HG03342 (cell line): Measurements from ENCODE around the gene PHAX.
"Not testable (repeated sequence)": the region's sequence is repeated elsewhere in the genome, so short reads cannot be mapped to it uniquely, and the experiment has no call there.

ENCODE experiments used
- ATAC-seq: cut with Tn5 transposase; IDR thresholded peaks from one replicate; pipeline ENCODE4 v1.9.1; 2021; ENCODE audit warnings: mild to moderate bottlenecking, moderate library complexity; ENCODE audit not compliant: unreplicated experiment

The PHAX gene

DNA sequence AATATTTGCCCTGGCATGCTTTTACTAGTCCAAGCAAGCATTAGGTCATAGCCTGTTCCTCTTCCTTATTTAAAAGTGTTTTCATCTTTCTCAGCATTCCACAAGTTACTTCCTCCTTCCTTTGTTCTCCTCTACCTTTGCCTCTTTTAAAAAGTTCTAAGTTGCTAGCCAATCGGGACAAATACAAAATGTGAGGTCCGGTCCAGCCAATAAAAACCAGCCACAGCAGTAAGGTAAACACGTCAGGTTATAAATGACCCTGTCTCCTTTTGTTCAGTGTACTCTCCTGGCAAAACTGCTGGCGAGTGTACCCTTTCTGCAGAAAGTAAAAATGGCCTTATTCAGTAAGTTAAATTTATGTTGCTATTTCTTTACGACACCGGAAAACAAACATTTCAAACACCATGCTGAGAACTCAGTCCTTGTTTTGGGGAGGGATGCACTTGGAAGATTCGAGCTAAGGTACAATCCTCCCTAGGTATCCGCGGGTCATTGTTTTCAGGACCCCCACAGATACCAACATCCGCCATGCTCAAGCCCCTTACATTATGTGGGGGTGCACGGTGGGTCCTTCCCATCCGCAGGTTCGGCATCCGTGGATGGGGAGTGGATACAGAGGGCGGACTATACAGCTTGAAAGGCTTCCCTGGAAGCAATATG lies 646 bp upstream of the PHAX start:
- not testable (repeated sequence) for ATAC-seq

DNA sequence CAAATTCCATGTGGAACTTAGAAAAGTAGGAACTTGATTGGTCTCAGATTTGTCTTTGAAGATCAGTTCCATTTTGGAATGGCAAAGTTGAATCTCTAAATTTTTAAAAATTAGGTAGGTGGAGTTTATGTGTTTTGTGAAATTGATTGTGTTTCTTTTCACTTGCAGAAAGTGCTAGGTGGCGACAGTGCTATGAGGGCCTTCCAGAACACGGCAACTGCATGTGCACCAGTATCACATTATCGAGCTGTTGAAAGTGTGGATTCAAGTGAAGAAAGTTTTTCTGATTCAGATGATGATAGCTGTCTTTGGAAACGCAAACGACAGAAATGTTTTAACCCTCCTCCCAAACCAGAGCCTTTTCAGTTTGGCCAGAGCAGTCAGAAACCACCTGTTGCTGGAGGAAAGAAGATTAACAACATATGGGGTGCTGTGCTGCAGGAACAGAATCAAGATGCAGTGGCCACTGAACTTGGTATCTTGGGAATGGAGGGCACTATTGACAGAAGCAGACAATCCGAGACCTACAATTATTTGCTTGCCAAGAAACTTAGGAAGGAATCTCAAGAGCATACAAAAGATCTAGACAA lies 2.8 kb downstream of the PHAX start:
- ATAC-seq = no peak

DNA sequence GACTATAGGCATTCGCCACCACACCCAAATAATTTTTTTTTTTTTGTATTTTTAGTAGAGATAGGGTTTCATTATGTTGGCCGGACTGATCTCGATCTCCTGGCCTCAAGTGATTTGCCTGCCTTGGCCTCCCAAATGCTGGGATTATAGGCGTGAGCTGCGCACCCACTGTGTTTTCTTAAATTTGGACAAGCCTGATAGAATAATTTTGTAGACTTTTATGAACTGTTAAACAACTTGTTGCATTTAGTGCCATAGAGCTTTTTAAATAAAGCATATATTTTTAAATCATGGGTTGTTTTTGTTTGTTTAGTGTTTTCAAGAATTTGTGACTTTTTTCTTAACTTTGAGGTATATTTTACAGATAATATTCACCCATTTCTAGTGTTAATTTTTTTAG lies 4.8 kb downstream of the PHAX start:
- no peak for ATAC-seq

DNA sequence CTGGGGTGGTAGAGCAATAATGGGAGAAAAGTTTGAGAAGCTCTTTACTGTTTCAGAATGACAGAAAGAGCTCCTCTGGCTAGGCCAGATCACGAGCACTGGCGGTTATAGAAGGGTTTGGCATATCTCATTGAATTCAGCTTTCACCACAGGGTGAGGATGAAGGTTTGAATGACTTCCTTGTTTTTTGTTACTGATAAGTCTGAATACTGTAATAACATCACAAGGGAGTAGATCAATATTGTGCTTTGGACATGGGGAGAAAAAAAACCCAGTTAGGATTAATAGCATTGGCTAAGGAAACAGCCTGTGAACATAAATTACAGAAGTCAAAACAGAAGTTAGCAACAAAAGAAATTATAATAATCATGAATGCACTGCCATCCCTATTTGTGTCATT lies 9.4 kb downstream of the PHAX start:
- no peak for ATAC-seq

DNA sequence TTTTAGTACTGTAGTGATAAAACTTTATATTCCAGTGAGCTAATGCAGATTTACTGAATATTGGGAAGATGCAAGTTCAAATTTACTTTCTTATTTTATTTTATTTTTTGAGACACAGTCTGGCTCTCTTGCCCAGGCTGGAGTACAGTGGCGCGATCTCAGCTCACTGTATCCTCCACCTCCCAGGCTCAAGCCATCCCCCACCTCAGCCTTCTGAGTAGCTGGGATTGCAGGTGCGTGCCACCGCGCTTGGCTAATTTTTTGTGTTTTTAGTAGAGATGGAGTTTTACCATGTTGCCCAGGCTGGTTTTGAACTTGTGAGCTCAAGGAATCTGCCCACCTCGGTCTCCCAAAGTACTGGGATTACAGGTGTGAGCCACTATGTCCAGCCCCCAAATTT lies 9.9 kb downstream of the PHAX start:
- ATAC-seq = no peak

DNA sequence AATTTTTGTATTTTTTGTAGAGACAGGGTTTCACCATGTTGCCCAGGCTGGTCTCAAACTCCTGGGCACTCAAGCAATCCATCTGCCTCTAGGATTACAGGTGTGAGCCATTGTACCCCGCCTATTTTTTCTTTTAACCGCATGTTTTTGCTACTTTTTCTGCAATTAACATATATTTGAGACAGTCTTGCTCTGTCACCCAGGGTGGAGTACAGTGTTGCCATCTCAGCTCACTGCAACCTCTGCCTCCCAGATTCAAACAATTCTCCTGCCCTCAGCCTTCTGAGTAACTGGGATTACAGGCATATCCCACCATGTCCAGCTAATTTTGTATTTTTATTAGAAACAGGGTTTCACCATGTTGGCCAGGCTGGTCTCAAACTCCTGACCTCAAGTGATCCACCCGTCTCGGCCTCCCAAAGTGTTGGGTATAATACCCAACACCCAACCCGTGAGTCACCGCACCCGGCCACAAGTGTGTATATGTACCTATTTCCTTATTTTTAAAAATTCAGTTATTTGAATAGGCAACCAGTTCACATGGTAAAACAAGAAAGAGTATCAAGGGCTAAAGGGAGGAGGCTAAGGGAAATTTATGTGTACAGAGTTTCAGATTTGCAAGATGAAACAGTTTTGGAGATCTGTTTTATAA lies 13.3 kb downstream of the PHAX start:
- ATAC-seq = no peak

DNA sequence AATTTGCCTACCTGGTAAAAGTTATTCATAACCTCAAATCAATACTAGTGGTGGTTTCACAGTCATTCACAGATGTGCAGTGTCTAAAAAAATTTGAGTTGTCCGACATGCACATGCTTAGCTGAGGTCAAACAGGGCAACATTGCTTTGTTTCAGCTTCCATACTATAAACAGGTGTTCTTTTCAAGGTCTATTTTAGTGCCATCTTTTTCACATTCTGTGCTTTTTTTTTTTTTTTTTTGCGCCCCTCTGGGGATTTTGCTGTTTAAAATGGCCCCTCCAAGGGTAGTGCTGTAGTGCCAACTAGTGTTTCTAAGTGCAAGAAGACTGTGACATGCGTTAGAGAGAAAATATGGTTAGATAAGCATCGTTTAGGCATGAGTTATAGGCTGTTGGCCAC lies 14.5 kb downstream of the PHAX start:
- ATAC-seq = peak; percentile 94

DNA sequence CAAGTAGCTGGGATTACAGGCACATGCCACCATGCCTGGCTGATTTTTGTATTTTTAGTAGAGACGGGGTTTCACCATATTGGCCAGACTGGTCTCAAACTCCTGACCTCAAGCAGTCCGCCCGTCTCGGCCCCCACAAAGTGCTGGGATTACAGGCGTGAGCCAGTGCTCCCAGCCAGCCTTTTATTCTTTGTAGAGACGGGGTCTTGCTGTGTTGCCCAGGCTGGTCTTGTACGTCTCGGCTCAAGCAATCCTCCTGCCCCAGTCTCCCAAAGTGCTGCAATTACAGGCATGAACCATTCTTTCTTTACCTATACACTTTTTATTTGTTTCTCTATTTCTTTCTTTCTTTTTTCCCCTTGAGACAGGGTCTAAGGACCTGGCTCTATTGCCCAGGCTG lies 16.9 kb downstream of the PHAX start:
- not testable (repeated sequence) for ATAC-seq

DNA sequence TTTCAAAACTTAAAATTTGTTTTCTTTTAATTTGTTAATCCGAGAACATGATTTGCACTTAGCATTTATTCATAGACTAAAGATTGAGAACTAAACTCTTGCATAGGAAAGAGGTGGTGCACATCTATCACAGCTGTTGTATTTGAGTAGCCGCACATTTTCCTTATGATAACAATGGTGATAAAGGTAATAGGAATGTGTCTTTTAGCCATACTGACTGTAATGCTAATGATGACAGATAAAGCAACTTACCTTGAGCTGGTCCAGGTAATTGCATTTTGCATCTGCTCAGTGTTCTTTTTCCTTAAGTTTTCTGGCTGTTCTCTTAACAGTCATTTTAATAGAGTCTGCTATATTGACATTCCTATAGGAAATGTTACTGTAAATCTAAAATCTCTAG lies 19.0 kb downstream of the PHAX start:
- no peak for ATAC-seq

DNA sequence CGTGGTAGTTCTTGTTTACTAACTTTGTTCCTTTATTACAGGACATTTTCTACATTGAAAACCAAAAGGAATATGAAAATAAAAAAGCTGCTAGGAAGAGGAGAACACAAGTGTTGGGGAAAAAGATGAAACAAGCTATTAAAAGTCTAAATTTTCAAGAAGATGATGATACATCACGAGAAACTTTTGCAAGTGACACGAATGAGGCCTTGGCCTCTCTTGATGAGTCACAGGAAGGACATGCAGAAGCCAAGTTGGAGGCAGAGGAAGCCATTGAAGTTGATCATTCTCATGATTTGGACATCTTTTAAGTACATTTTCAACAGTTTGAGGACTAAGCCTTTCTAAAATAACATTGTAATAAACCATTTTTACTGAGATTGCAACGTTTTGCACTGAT lies 23.8 kb downstream of the PHAX start:
- no peak for ATAC-seq

DNA sequence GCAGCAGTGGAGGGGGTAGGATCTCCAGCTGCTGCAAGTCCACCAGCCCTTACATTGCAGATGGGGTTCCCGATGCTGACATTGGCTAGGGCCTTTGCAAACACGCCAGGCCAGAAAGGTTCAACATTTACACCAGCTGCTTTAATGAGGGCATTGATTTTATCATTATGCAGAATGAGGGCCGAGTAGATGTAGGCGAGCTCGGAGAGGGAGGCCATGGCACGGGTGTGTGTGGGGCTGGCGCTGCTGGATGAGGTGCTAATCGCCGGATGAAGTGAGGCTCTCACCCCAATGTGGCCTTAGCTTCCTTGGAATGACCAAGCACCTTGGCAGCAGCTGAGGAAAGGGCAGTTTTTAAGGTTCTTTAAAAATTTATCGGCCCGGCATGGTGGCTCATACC lies 27.4 kb downstream of the PHAX start:
- no peak for ATAC-seq

DNA sequence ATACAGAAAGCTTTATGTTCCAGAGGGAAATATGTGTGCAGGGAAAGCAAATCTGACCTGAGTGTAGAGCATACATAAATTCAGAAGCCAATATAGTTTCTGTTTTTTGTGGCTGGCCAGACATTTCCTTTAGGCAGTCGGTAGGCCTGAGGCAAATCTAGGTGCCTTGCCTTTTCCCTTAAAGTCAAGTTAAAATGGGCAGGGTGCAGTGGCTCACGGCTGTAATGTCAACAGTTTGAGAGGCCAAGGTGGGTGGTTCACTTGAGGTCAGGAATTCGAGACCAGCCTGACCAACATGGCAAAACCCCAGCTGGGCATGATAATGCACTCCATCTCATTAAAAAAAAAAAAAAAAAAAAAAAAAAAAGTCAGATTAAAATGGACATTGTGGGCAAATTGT lies 31.2 kb downstream of the PHAX start:
- ATAC-seq = no peak

DNA sequence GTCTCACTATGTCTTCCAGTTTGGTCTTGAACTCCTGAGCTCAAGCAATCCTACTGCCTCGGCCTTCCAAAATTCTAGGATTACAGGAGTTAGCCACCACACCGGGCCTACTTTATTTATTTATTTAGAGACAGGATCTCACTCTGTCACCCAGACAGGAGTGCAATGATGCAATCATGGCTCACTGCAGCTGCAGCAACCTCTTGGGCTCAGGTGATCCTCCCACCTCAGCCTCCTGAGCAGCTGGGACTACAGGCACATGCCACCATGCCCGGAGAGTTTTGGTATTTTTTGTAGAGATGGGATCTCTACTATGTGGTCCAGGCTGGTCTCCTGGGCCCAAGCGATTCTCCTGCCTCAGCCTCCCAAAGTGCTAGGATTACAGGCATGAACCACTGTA lies 32.8 kb downstream of the PHAX start:
- no peak for ATAC-seq

DNA sequence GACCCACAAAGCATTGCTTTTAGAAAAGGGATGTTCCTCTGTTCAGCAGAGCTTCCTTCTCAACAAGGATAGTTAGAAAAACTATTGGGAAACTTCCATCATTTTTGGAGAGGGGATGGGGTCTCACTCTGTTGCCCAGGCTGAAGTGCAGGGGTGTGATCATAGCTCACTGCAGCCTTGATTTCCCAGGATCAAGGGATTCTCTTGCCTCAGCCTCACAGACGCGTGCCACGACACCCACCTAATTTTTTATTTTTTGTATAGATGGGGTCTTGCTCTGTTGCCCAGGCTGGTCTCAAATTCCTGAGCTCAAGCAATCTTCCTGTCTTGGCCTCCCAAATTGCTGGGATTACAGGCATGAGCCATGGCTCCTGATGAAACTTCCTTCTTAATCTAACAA lies 34.8 kb downstream of the PHAX start:
- no peak for ATAC-seq

DNA sequence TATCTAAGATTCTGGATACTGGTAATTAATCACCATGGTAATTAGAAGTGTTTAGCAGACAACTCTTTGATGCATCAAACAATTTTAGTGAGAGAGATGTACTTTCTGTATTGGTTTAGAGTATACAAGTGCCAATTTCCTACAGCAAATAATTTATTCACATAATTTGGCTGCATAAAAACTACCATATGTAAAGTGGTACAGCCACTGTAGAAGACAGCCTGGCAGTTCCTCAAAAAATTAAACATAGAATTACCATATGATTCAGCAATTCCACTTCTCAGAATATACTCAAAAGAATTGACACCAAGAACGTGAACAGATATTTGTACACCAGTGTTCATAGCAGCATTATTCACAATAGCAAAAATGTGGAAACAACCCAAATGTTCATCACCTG lies 36.2 kb downstream of the PHAX start:
- ATAC-seq = no peak

DNA sequence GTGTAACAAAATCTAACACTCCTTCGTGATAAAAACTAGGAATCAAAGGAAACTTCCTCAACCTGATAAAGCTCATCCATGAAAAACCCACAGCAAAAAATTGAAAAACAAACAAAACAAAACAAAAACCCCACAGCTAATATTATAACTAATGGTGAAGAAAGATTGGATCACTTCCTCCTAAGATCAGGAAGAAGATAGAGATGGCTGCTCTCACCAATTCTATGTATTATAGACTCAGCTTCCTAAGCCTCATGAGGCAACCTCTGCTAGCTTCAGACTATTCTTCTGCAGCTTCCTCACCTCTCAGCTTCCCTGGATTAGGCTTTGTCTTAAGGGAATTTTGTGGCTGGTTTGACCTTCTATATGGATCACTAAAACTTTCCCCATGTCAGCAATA lies 40.1 kb downstream of the PHAX start:
- peak; percentile 28 for ATAC-seq

DNA sequence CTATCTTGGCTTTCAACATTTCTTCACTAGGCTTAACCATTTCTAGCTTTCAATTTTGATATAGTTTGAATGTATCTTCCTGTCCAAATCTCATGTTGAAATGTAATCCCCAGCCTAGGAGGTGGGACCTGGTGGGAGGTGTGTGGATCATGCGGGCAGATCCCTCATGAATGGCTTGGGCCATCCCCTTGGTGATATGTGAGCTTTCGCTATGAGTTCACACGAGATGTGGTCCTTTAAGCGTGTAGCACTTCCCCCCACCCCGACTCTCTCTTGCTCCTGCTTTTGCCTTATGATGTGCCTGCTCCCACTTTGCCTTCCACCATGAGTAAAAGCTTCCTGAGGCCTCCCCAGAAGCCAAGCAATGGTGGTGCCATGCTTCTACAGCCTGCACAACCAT lies 40.6 kb downstream of the PHAX start:
- peak; percentile 55 for ATAC-seq

DNA sequence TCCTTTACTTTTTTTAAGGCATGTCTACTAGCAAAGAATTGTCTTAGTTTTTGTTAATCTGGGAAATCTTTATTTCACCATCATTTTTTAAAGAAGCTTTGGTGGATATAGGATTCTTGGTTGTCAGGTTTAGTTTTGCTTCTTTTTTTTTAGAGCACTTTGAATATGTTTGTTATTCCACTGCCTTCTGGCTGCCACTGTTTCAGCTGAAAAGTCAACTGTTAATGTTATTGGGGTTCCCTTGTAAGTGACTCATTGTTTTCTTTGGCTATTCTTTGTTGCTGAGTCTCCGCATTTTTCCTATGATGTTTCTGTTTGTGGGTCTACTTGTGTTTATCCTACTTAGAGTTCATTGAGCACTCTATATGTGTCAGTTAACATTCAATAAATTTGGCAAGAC lies 44.4 kb downstream of the PHAX start:
- ATAC-seq = no peak

DNA sequence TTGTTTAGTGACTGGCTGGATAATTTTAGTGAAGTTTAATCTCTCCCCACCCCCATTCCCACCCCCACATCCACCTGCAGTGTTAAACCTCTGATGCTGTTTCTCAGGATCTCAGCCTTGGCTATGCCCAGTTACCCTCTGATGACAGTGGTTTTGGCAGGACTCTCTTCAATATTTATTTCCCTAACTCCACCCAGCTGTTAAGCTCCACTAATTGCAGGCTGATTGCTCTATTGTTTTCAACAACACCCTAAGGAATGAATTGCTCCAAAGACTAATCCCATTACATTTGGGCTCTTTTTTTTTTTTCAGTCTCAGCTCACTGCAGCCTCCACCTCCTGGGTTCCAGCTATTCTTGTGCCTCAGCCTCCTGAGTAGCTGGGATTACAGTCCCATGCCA lies 46.3 kb downstream of the PHAX start:
- ATAC-seq = no peak

DNA sequence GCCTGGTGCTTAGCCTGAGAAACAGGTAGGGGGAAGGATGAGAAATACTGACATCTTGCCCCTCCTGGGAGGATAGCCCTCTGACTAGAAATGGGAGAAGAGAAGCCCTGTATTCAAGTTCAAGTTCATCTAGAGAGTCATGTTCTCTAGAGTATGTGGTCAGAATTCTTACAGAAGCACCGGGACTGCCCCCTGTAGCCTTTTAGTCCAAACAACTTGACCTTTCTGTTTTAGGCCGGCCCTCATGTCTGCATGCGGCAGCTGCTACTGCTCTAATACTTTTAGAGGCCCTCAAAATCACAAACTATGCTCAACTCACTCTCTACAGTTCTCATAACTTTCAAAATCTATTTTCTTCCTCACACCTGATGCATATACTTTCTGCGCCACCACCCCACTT lies 47.7 kb downstream of the PHAX start:
- no peak for ATAC-seq

DNA sequence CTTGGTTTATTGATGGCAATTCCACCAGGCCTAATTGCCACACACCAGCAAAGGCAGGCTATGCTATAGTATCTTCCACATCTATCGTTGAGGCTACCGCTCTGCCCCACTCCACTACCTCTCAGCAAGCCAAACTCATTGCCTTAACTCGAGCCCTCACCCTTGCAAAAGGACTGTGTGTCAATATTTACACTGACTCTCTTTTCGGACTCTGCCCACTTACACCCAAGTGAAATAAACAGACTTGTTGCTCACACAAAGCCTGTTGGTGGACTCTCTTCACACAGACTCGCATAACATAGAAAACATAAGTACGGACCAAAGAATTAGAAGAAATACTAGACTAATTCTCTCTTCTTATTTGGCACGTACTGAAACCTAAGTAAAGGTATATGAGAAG lies 48.3 kb downstream of the PHAX start:
- ATAC-seq = not testable (repeated sequence)

DNA sequence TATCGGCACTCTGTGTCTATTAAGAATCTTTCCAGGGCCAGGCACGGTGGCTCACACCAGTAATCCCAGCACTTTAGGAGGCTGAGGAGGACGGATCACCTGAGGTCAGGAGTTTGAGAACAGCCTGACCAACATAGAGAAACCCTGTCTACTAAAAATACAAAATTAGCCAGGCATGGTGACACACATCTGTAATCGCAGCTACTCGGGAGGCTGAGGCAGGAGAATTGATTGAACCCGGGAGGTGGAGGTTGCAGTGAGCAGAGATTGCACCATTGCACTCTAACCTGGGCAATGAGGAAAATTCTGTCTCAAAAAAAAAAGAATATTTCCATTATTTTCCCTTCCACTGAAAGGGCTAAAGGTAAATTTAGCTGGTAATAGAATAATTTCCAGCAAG lies 49.0 kb downstream of the PHAX start:
- ATAC-seq = not testable (repeated sequence)

DNA sequence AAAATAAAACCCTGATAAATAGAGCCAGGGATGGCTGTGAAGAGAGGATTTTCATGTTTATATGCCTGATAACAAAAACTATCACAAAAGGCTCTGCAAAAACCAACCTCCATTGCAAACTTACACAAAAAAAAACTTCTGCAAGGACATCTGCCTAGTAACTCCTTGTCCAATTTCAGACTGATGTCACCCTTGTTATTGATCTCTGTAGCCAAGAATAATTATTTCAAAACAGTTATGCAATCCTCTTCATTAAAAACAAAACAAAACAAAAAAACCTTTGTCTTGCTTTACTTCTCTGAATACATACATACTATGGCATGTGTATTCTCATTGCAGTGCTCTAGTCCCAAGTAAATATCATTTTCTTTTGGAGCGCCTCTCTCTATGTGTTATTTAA lies 49.7 kb downstream of the PHAX start:
- no peak for ATAC-seq
